ENCODE data around the gene STOX2.

DNA sequence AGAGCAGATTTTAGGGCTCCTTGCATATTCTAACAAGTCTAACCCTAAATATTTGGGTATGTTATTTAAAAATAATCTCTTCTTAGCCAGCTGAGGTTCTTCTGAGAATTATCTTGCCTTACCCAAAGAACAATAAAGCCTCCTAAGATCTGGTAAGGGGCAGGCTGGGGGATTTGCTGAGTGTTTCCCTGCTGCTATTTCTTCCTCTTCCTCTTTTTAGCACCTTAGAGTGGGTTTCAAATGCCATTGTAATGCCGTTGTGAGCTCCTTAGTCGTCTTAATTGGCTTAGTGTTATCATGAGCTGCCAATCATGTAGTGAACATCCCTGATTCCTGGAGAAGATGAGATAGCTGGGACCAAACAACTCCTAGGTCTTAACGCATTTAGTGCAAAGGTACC lies 15.4 kb downstream of the STOX2 start:
- TF ChIP-seq POLR2AphosphoS5 (IDR thresholded peaks at IDR 0.05): no peak
- TF ChIP-seq, protein P1, sequence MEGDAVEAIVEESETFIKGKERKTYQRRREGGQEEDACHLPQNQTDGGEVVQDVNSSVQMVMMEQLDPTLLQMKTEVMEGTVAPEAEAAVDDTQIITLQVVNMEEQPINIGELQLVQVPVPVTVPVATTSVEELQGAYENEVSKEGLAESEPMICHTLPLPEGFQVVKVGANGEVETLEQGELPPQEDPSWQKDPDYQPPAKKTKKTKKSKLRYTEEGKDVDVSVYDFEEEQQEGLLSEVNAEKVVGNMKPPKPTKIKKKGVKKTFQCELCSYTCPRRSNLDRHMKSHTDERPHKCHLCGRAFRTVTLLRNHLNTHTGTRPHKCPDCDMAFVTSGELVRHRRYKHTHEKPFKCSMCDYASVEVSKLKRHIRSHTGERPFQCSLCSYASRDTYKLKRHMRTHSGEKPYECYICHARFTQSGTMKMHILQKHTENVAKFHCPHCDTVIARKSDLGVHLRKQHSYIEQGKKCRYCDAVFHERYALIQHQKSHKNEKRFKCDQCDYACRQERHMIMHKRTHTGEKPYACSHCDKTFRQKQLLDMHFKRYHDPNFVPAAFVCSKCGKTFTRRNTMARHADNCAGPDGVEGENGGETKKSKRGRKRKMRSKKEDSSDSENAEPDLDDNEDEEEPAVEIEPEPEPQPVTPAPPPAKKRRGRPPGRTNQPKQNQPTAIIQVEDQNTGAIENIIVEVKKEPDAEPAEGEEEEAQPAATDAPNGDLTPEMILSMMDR (IDR thresholded peaks at IDR 0.05 in 8 of 11, conservative IDR thresholded peaks at IDR 0.05 in 3 of 11): no peak
